ENCODE results near the gene TGFBR3. TPM values are rescaled to one million over a fixed set of nuclear protein-coding genes. Genes with fewer than 3 reads are reported as not detected.

Gene TGFBR3
- total and polyA plus RNA-seq, 8 donors, result 4.2 to 689 (median 71.5) TPM

GRCh38 chr1:91699339-91699974 lies 186.5 kb downstream of the TGFBR3 start:
- Histone ChIP-seq H3K27me3 (no peaks in the 10 kb centered on the region), H3K9me3 (no peaks in the 10 kb centered on the region), H3K4me1 (peaks cover 0 to 32% (median 18%) of the 10 kb centered on the region in 4 donors), H3K27ac (peak overlapping the region in 2 of 5 donors; percentile 35 to 49), H3K36me3 (peaks cover 0 to 27% (median 5%) of the 10 kb centered on the region in 4 donors), H3K4me3 (no peak overlapping the region)
- peak in 1 of 2 donors; percentile 65 for DNase-seq
- intact Hi-C loops (cut with DNase I; ENCODE audit: low total_unique reads), result no loop called here
- TF ChIP-seq POLR2A (IDR thresholded peaks at IDR 0.05) (no peak), EP300 (IDR thresholded peaks at IDR 0.05) (no peak), POLR2AphosphoS5 (IDR thresholded peaks at IDR 0.05) (peak in 2 of 3 donors; percentile 20 to 34)
- TF ChIP-seq, protein P1, sequence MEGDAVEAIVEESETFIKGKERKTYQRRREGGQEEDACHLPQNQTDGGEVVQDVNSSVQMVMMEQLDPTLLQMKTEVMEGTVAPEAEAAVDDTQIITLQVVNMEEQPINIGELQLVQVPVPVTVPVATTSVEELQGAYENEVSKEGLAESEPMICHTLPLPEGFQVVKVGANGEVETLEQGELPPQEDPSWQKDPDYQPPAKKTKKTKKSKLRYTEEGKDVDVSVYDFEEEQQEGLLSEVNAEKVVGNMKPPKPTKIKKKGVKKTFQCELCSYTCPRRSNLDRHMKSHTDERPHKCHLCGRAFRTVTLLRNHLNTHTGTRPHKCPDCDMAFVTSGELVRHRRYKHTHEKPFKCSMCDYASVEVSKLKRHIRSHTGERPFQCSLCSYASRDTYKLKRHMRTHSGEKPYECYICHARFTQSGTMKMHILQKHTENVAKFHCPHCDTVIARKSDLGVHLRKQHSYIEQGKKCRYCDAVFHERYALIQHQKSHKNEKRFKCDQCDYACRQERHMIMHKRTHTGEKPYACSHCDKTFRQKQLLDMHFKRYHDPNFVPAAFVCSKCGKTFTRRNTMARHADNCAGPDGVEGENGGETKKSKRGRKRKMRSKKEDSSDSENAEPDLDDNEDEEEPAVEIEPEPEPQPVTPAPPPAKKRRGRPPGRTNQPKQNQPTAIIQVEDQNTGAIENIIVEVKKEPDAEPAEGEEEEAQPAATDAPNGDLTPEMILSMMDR (IDR thresholded peaks at IDR 0.05), result no peak
- 59 to 82% (median 74%) methylated on average over 4 of the region's 4 CpGs for WGBS, 5 donors

DNA sequence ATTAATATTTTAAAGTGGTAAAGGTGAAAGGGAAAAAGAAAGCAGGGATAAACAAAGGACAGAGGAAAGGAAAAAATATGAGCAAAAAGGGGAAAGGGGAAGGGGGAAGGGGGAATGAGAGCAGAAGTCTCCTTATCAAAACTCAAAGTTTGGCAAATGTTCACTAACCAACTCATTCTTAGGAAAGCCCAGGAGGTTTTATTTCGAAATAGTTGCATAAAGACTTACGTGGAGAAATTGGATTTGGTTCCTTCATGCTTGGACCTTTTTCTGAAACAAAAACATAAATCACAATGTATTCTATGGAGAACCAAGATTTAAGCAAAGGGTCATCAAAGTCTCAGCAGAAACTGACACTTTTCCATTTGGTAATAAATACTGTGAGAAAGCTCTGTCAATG lies 188.1 kb downstream of the TGFBR3 start:
- Histone ChIP-seq H3K4me1 (peaks cover 7 to 48% (median 24%) of the 10 kb centered on the region in 4 donors), H3K36me3 (peaks cover 0 to 18% (median 7%) of the 10 kb centered on the region in 4 donors), H3K27ac (peak overlapping the region in 2 of 5 donors; percentile 31 to 49), H3K9me3 (no peaks in the 10 kb centered on the region), H3K27me3 (no peaks in the 10 kb centered on the region), H3K4me3 (no peak overlapping the region)
- 25 to 49% (median 36%) methylated on average over 2 of the region's 2 CpGs for WGBS, 5 donors
- TF ChIP-seq POLR2AphosphoS5 (IDR thresholded peaks at IDR 0.05), result no peak
- TF ChIP-seq EP300 (IDR thresholded peaks at IDR 0.05), result no peak
- TF ChIP-seq POLR2A (IDR thresholded peaks at IDR 0.05), result no peak
- TF ChIP-seq, protein P1 (IDR thresholded peaks at IDR 0.05), result no peak
- no peak for DNase-seq
- intact Hi-C loops (cut with DNase I; ENCODE audit: low total_unique reads), result no loop called here

DNA sequence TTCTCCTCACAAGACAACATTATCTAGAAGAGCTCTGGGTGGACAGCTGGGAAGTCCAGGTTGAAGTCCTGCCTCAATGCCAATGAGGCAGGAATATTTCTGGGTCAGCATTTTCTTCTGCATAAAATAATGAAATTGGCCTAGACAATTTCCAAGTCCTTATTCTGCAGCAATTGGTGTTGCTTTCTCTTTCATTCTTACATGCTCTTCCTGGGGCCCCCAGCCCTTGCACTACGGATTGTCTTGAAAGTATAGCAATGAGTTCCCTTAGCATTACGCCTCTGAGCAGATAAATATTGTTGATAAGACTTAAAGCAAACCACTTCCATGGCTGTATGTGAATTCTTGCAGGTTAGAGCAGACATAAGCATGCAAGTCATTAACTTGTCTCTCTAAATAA lies 188.5 kb downstream of the TGFBR3 start:
- H3K9me3 ChIP-seq, result no peaks in the 10 kb centered on the region
- peaks cover 0 to 18% (median 7%) of the 10 kb centered on the region in 4 donors for H3K36me3 ChIP-seq
- intact Hi-C loops (cut with DNase I; ENCODE audit: low total_unique reads), result no loop called here
- TF ChIP-seq EP300 (IDR thresholded peaks at IDR 0.05), result no peak
- peak overlapping the region in 3 of 5 donors; percentile 31 to 49 (median 34) for H3K27ac ChIP-seq
- WGBS, 5 donors, result 17 to 38% (median 23%) methylated on average over 2 of the region's 2 CpGs
- DNase-seq, result peak in 1 of 2 donors; percentile 49
- no peak overlapping the region for H3K4me3 ChIP-seq
- H3K27me3 ChIP-seq, result no peaks in the 10 kb centered on the region
- H3K4me1 ChIP-seq, result peaks cover 7 to 49% (median 24%) of the 10 kb centered on the region in 4 donors

DNA sequence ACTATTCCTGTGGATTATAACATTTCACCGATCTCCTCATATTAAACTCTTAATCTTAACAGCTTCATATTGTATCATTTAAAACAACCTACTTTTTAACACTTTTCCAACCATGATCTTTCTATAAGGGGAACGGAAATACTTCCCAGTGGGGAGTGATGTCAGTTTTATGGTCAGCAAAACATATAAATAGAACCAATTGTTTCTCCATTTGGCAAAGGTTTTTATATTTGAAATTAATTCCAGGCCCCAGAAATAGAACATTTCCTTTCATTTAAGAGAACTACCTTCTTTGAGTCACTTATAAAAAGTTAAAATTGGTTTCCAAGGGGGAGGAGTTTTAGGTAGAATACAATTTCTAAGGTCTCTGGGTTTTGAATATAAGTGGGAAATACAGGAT lies 189.6 kb downstream of the TGFBR3 start:
- 73 to 94% (median 86%) methylated on average over 2 of the region's 2 CpGs for WGBS, 5 donors
- peaks cover 7 to 47% (median 23%) of the 10 kb centered on the region in 4 donors for H3K4me1 ChIP-seq
- TF ChIP-seq EP300 (IDR thresholded peaks at IDR 0.05), result no peak
- TF ChIP-seq POLR2A (IDR thresholded peaks at IDR 0.05), result no peak
- TF ChIP-seq POLR2AphosphoS5 (IDR thresholded peaks at IDR 0.05), result no peak
- TF ChIP-seq, protein P1 (IDR thresholded peaks at IDR 0.05), result no peak
- H3K27ac ChIP-seq, result peak overlapping the region in 2 of 5 donors; percentile 31 to 49
- H3K9me3 ChIP-seq, result no peaks in the 10 kb centered on the region
- H3K27me3 ChIP-seq, result no peaks in the 10 kb centered on the region
- DNase-seq, result no peak
- peaks cover 0 to 18% (median 7%) of the 10 kb centered on the region in 4 donors for H3K36me3 ChIP-seq
- no peak overlapping the region for H3K4me3 ChIP-seq
- intact Hi-C loops (cut with DNase I; ENCODE audit: low total_unique reads), result no loop called here

GRCh38 chr1:91693557-91693956 lies 192.4 kb downstream of the TGFBR3 start:
- no peak overlapping the region for H3K4me3 ChIP-seq
- no peaks in the 10 kb centered on the region for H3K9me3 ChIP-seq
- WGBS, 5 donors, result 48 to 66% (median 52%) methylated on average over 2 of the region's 2 CpGs
- peaks cover 9 to 58% (median 25%) of the 10 kb centered on the region in 4 donors for H3K4me1 ChIP-seq
- peak overlapping the region in 2 of 5 donors; percentile 45 to 67 for H3K27ac ChIP-seq
- TF ChIP-seq POLR2A (IDR thresholded peaks at IDR 0.05), result no peak
- TF ChIP-seq POLR2AphosphoS5 (IDR thresholded peaks at IDR 0.05), result peak in 2 of 3 donors; percentile 37 to 44
- intact Hi-C loops (cut with DNase I; ENCODE audit: low total_unique reads), result no loop called here
- H3K36me3 ChIP-seq, result peaks cover 0 to 18% (median 7%) of the 10 kb centered on the region in 4 donors
- no peaks in the 10 kb centered on the region for H3K27me3 ChIP-seq
- peak in 1 of 2 donors; percentile 51 for DNase-seq

Measured in stomach (tissue), 9 donors.